Measurements from ENCODE around the gene CD248.
"Not testable (repeated sequence)": the region's sequence is repeated elsewhere in the genome, so short reads cannot be mapped to it uniquely, and the experiment has no call there.

CD248 gene

DNA sequence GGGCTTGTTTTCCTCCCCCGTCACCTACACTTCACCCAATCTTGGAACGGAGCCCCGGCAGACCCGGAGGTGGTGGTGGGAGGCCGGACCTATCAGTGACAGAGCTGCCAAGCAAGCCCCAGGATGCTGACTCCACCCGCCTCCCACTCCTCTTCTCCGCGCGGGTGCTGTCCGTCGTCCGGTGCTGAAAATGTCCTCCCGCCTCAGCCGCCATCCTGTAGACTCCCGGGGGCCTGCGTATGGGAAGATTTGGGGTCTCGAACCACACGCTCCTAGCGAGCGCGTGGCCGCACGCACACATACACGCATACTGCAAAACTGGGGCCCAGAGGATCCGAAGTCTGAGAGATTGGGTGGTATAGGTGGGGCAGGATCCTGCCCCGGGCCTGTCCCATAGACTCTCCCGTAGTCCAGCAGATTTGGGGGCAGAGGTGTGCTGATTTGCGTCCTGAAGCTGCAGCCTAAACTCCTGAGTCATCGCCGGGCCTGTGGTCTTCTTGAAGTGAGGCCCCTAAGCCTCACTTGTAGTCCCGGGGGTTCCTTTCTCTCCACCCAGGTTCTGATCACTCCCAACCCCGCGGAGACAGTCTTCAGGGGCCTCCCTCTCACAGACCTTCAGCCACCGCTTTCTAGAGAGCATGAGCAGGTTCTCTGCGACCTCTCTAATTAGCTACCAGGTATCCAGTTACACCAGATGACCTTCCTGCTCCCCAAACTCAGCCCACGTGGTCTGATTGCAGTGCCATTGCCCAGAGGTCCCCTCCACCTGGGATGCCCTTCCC lies 27.1 kb downstream of the CD248 start:
- DNase-seq (ENCODE audit: low read depth in 2 of 2) = peak; percentile 40 to 44

DNA sequence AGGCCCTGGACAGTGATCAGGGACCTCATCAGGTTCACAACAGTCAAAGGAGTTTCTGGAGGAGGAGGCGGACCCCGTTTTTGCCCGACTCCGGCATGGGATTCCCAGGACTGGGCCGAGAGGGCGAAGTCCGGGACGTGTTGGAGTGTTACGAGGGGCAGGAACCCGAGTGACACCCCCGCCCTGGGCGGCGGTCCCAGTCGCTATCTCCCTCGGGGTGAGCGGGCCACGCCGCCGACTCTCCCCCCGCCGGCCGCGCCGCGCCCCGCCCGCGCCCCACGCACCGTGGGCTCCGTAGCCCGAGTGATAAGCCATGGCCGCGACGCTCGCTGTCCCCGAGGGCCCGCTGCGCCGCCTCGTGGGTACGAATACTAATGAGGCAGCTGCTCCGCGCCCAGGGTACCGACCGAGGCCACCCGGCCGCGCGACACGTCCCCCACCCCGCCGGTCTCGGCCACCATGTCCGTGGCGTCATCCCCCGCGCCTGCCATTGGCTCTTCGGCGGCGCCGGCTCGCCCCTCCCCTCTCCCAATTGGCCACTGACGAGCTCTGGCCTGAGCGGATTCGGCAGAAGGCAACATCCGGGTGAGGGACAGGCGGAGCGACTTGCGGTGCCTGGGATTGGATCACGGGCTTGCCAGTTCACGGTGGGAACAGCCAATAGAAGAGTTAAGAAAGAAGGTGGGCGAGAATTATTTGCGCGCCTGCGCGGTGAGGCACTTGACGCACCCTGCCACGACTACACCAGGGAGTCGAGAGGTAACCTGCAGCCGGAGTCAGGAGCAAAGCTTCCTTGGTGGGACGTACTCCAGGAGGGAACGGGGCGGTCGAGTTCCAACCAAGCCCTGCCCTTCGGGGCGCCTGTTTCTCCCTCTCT lies 27.9 kb downstream of the CD248 start, which contains the start of gene YIF1A:
YIF1A (minus strand) TSS at position 473 of the 877 bp plus-strand sequence; CDS start at position 315, 158 bp downstream.
- DNase-seq (ENCODE audit: low read depth in 2 of 2) = peak; percentile 95

DNA sequence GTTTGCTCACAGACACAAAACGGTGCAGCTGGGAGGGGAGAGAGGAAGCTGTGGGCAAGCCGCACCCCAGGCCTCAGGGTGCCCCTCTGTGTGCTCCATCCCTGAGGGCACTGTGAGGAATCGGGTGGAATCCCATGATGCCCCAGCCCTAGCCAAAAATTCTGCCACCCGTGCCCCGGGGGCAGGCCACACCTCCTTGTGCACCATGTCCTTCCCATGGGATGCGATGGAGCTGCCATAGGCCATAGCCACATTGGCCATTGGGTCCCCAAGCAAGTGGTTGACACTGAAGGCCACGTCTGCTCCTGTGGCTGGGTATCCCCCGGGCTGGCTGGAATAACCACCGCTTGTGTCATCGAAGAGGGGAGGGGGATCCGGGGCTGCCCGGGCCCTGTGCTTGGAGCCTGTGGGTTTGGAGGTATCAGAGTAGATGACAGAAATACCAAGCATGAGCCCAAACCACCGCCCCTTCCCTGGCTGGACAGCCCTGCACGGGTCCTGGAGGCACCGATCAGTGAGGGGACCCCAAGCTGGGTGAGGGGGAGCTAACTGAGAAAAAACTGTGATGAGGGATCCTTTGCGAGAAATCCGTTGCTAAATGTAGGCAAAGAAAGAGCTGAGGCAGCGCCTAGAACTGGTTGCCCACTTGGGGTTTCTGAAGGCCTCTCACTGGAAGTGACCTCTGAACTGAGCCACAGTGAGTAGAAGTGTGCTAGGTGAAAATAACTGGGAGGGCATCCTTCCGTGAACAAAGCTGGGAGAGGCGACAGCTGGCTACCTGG lies 28.8 kb downstream of the CD248 start:
- no peak for DNase-seq (ENCODE audit: low read depth in 2 of 2)

DNA sequence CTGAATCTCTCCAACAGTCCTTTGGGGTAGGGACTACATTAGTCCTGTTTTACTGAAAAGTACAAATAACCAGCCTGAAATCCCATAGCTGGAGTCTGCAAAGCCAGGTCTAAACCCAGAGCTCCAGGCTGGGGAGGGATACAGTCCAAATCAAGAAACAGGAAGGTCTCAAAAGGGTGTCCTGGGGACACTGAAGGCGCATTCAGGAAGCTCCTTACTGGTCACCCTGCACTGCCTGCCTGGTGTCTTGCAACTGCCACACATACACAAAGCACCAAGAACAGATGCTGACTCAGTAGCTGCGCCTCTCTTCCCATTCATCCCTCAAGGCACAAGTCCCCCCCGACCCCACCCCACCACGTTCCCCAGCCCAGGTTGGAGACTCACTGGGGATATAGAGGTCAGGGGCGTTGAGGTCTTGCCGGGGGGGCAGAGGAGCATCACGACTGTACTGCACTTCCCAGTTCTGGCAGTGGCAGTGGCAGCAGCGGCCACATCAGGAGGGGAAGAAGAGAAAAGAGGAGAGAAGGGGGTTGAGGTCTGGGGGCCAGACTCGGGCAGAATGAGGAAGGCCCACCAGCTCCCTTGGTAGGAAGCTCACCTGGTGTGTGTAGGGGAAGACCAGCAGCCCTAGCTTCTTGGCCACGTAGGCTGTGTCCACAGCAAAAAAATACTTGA lies 29.5 kb downstream of the CD248 start:
- no peak for DNase-seq (ENCODE audit: low read depth in 2 of 2)

- DNase-seq (ENCODE audit: low read depth in 2 of 2) = no peak
These were observed 30.1 kb downstream of the CD248 start for GRCh38 chr11:66286699-66287098.

DNA sequence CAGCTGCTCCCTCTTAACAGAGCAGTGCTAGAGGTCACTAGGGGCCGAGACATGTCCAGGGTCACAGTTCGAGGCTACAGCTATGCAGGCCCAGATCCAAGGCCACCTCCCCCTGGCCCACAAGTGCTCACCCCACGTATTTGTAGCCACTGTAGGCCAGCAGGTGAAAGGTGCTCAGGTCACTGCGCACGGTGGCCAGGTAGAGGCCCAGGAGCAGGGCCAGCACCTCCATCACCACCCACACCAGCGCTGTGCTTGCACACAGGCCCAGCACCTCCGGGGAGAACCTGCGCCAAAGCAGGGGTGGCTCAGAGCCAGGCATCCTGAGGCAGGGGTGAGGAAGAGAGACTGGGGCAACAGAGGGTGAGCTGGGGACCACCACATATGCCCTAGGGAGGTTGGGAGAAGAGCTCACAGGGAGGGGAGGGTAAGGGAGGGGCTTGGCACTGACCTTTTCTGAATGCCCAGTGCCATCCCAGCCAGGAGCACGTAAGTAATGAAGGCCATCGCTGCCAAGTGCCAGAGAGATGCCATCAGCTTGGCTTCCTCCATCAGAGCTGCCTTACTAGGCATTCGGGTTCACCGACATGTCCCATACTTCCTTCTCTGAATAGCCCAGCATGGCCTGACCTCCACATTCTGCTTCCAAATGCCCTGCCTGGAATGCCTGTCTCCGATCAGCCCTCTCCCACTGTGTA lies 31.4 kb downstream of the CD248 start:
- no peak for DNase-seq (ENCODE audit: low read depth in 2 of 2)

DNA sequence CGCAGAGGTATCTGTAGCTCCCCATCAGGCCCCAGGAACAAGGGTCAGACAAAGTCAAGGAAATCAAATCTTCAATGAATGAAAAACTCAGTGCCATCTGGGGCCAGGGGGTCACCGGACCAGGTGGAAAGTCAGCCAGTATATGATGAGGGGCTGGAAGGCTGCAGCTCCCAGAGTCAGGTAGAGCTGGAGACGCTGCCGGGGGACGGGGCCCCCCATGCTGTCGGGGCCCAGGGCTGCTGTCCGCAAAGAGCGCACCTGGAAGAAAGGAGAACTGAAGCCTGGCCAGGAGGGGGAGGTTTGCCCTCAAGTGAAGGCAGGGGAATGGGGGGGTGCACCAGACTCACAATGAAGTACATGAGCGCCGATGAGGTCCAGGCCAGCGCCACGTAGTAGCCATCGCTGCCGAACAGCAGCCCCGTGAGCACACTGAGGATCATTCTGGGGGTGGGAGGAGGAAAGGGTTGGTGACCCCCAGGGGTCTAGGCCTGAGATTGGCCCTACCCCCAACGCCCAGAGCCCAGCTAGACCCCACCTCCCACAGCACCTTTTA lies 32.2 kb downstream of the CD248 start:
- DNase-seq (ENCODE audit: low read depth in 2 of 2) = no peak

DNA sequence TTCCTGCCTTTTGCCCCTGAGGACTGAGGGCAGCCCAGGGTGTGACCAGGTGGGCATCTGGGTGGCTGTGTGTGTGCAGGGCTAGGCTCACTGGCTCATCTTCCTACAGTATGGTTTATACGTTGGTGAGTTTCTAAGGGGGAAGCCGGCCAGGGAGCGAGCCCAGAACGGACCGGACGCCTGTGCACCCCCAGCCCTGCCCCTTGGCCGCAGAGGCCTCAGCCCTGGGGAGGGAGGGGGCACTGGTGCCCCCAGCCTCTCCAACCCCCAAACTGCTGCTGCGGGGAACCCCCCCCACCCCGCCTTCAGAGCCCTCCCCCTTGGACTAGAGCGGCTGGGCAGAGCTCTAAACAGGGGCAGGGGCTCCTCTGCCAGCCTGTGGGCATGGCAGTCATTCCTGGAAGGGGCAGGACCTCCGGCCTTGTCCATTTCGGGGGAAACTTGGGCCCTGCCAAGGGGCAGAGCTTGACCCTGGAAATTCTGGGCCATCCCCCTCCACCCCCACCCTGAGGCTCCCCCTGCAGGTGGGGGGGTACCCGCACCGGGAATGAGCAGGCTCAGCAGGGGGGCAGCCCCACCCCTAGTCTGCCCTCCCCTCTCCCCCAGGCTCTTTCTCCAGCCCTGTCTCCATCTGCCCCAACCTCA lies 33.3 kb downstream of the CD248 start:
- DNase-seq (ENCODE audit: low read depth in 2 of 2) = no peak

GRCh38 chr11:66282468-66283455 lies 34.1 kb downstream of the CD248 start:
- DNase-seq (ENCODE audit: low read depth in 2 of 2) = peak; percentile 98 to 99

GRCh38 chr11:66281776-66282467 lies 34.9 kb downstream of the CD248 start:
- DNase-seq (ENCODE audit: low read depth in 2 of 2) = no peak

GRCh38 chr11:66281001-66281400 lies 35.8 kb downstream of the CD248 start:
- DNase-seq (ENCODE audit: low read depth in 2 of 2) = no peak

DNA sequence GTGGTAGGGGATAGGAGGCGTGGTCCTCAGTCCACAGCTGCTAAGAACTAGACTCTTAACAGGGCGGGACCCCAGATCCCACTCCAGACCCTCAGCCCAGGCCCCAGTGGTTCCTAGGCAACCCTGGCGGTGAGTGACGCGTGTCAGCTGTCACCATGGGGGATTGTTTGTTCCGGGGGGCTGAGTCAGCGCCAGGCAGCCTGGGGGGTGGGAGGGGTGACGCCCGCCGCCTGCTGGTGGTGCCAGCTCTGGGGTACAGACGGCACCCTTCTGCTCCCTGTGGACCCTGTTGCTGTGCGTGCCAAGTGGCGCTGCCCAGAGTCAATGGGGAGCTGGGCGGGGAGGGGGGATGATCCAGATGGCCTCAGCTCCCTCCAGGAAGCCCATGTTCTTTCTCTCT lies 36.4 kb downstream of the CD248 start:
- no peak for DNase-seq (ENCODE audit: low read depth in 2 of 2)

- no peak for DNase-seq (ENCODE audit: low read depth in 2 of 2)
These were observed 37.6 kb downstream of the CD248 start for GRCh38 chr11:66279092-66279734.

GRCh38 chr11:66278363-66279091 lies 38.3 kb downstream of the CD248 start:
- DNase-seq (ENCODE audit: low read depth in 2 of 2) = no peak

DNA sequence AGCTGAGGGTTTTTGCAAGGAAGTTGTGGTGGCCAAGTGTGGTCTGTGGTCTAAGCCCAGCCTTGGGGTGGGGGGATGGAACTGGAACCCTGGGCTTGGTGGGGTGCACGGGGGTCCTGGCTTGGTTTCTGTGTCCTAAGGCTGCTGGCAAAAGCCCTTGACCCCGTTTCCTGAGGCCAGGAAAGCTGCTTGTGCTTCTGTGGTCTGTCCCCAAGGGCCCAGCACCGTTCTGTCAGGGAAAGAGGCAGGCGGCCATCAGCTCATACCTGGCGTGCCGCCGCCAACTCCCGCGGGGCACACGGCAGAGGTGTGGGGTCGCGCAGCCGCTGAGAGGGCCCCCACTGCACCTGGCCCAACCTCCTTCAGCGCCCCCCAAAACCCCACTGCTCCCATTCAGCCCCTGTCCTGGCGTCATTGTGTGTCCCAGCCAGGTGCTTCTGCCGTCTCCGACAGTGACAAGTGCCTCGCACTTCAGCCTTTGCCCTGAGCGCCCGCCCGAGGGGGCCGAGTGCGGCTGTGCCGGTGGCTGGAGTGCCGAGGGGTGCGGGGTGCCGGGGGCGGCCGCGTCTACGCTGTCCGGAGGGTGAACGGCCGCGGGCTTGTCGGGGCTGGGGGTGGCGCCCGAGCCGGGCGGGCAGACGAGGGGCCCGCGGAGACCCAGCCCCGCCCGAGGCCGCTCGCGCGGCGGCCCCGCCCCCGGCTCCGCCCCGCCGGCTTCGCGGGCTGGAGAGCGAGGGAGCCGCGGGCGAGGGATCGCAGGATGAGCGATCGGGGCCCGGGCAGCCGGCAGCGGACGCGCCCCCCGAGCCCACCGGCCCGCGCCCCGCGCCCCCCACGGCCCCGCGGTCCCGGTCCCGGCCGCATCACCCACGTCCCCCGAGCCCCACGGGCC lies 39.1 kb downstream of the CD248 start, which contains the start of gene CNIH2:
CNIH2 (plus strand) TSS at position 705 of the 892 bp plus-strand sequence. CDS start 282 bp downstream, outside the sequence.
- no peak for DNase-seq (ENCODE audit: low read depth in 2 of 2)

GRCh38 chr11:66277064-66277463 lies 39.8 kb downstream of the CD248 start:
- DNase-seq (ENCODE audit: low read depth in 2 of 2) = not testable (repeated sequence)

Measured in stimulated activated CD8-positive, alpha-beta memory T cell treated with anti-CD3 and anti-CD28 coated beads, Interleukin-7, amount 100 ng/mL, for 1 hour (primary cell).